SK-N-SH (cell line): ENCODE measurements around the gene SUN2. TPM values are rescaled to one million over a fixed set of nuclear protein-coding genes. Genes with fewer than 3 reads are reported as not detected.

ENCODE experiments used
- CTCF ChIA-PET: fragments of 300-600, 350-600 bp; formaldehyde crosslinking; extraction: SDS; loops from one replicate; lab custom pipeline; 2021; lab: Yijun Ruan, JAX
- POLR2A ChIA-PET: fragments of 350-600 bp; sonication (Branson Sonifier 250); formaldehyde crosslinking; extraction: SDS; loops from one replicate; lab custom pipeline; 2020; ENCODE audit warnings: antibody characterized with exemption, inconsistent platforms; lab: Yijun Ruan, JAX
- DNase-seq: peaks from one replicate; pipeline ENCODE4 v3.0.0; 2012
- H2AFZ ChIP-seq: fragments of 200-600 bp; sonication (generic); 2 replicates; pipeline ENCODE4 v1.8.1; 2016; ENCODE audit warnings: antibody characterized with exemption, mild to moderate bottlenecking, low read depth
- H3F3A ChIP-seq: fragments of 200-600 bp; sonication (generic); replicated peaks from 2 replicates; pipeline ENCODE3; 2016; ENCODE audit warnings: antibody characterized with exemption, mild to moderate bottlenecking; ENCODE audit not compliant: insufficient read depth
- H3K27ac ChIP-seq, 2 experiments: fragments of 200-500 bp in 1 of 2; fragments of 200-600 bp in 1 of 2; sonication (Bioruptor generic) in 1 of 2; sonication (generic), shearing (Covaris generic) in 1 of 2; 2 replicates each; pipeline versions ENCODE4 v1.5.1 to v1.6.1; 2014 to 2016; ENCODE audit warnings: low read depth in 2 of 2, inconsistent platforms in 1 of 2, low read length in 1 of 2, mild to moderate bottlenecking in 1 of 2, mixed read lengths in 1 of 2
- H3K27me3 ChIP-seq: fragments of 200-600 bp; sonication (generic), shearing (Covaris generic); 2 replicates; pipeline ENCODE4 v1.6.1; 2016; ENCODE audit warnings: mixed run types; ENCODE audit not compliant: insufficient read depth
- H3K36me3 ChIP-seq, 2 experiments: fragments of 200-500 bp in 1 of 2; fragments of 200-600 bp in 1 of 2; sonication (Bioruptor generic) in 1 of 2; sonication (generic) in 1 of 2; replicated peaks in 1 of 2; 2 replicates each; pipeline versions ENCODE3 to v1.5.1; 2014 to 2016; ENCODE audit warnings: low read length in 1 of 2, mild to moderate bottlenecking in 1 of 2; ENCODE audit not compliant: insufficient read depth in 2 of 2, control insufficient read depth in 1 of 2
- H3K4me1 ChIP-seq, 2 experiments: fragments of 200-500 bp in 1 of 2; fragments of 200-600 bp in 1 of 2; sonication (Bioruptor generic) in 1 of 2; sonication (generic), shearing (Covaris generic) in 1 of 2; 2 replicates each; pipeline versions ENCODE4 v1.5.1 to v1.6.1; 2014 to 2016; ENCODE audit warnings: low read depth in 1 of 2, low read length in 1 of 2, mixed run types in 1 of 2; ENCODE audit not compliant: insufficient read depth in 2 of 2, control insufficient read depth in 1 of 2
- H3K4me2 ChIP-seq: fragments of 200-600 bp; sonication (generic), shearing (Covaris generic); 2 replicates; pipeline ENCODE4 v1.6.1; 2017; ENCODE audit warnings: mixed run types
- H3K4me3 ChIP-seq, 2 experiments: fragments of 200-500 bp in 1 of 2; fragments of 200-600 bp in 1 of 2; sonication (Bioruptor generic) in 1 of 2; sonication (generic), shearing (Covaris generic) in 1 of 2; 2 replicates each; pipeline versions ENCODE4 v1.5.1 to v1.8.1; 2014 to 2016; ENCODE audit warnings: low read depth in 2 of 2, inconsistent platforms in 1 of 2, low read length in 1 of 2, mild to moderate bottlenecking in 1 of 2, mixed read lengths in 1 of 2, moderate library complexity in 1 of 2
- H3K79me2 ChIP-seq: fragments of 200-600 bp; sonication (generic); 2 replicates; pipeline ENCODE4 v1.8.1; 2017; ENCODE audit warnings: mild to moderate bottlenecking; ENCODE audit not compliant: insufficient read depth
- H3K9ac ChIP-seq: fragments of 200-600 bp; sonication (generic); 2 replicates; pipeline ENCODE4 v1.6.1; 2017; ENCODE audit warnings: mixed run types
- H3K9me2 ChIP-seq: fragments of 200-600 bp; sonication (generic); 2 replicates; pipeline ENCODE4 v1.6.1; 2017; ENCODE audit warnings: mixed run types
- H3K9me3 ChIP-seq: fragments of 200-600 bp; sonication (generic); 2 replicates; pipeline ENCODE4 v1.6.1; 2017; ENCODE audit warnings: mixed run types, mild to moderate bottlenecking, moderate library complexity
- H4K20me1 ChIP-seq: fragments of 200-600 bp; sonication (generic); 2 replicates; pipeline ENCODE4 v1.6.1; 2017; ENCODE audit warnings: mild to moderate bottlenecking, mixed run types; ENCODE audit not compliant: insufficient read depth
- CHD2 ChIP-seq: fragments of 150-350 bp; IDR thresholded peaks from 2 replicates; pipeline ENCODE4 v1.6.1; 2018; ENCODE audit warnings: low read length; ENCODE audit not compliant: partially characterized antibody
- CTCF ChIP-seq: fragments of 200-600 bp; sonication (generic); IDR thresholded peaks from 2 replicates; pipeline ENCODE4 v1.6.1; 2017; ENCODE audit warnings: antibody characterized with exemption, mild to moderate bottlenecking, moderate library complexity
- EP300 ChIP-seq, 2 experiments: IDR thresholded peaks; 2 replicates each; pipeline versions ENCODE4 v1.4.0 to v1.6.1; 2012; ENCODE audit warnings: borderline replicate concordance in 1 of 2, low read depth in 1 of 2, low read length in 1 of 2
- IRF3 ChIP-seq: fragments of 150-350 bp; IDR thresholded peaks from 2 replicates; pipeline ENCODE4 v1.6.1; 2016; ENCODE audit warnings: mild to moderate bottlenecking, low read depth, low read length
- MXI1 ChIP-seq: IDR thresholded peaks from 2 replicates; pipeline ENCODE4 v1.6.1; 2012; ENCODE audit warnings: mild to moderate bottlenecking, low read depth, low read length, improper control_type of control experiment
- PBX3 ChIP-seq: IDR thresholded peaks from 2 replicates; pipeline ENCODE4; 2012
- REST ChIP-seq: IDR thresholded peaks from 2 replicates; pipeline ENCODE4 v1.6.1; 2012; ENCODE audit warnings: mild to moderate bottlenecking, low read depth, low read length, moderate library complexity
- RFX5 ChIP-seq: IDR thresholded peaks from 2 replicates; pipeline ENCODE4 v1.6.1; 2012; ENCODE audit warnings: mild to moderate bottlenecking, improper control_type of control experiment, low read length
- TAF1 ChIP-seq: IDR thresholded peaks from 2 replicates; pipeline ENCODE4 v1.6.1; 2012; ENCODE audit warnings: low read depth, mild to moderate bottlenecking, low read length, moderate library complexity, borderline replicate concordance
- TCF12 ChIP-seq: IDR thresholded peaks from 2 replicates; pipeline ENCODE4 v1.4.0; 2012
- TEAD4 ChIP-seq: IDR thresholded peaks from 2 replicates; pipeline ENCODE4 v1.4.0; 2012; ENCODE audit warnings: mild to moderate bottlenecking, borderline replicate concordance; ENCODE audit not compliant: insufficient read depth
- USF1 ChIP-seq: IDR thresholded peaks from 2 replicates; pipeline ENCODE4 v1.4.0; 2012; ENCODE audit warnings: low read depth, borderline replicate concordance
- USF2 ChIP-seq: fragments of 150-350 bp; IDR thresholded peaks from 2 replicates; pipeline ENCODE4 v1.6.1; 2017; ENCODE audit warnings: antibody characterized with exemption, low read length, low read depth, borderline replicate concordance
- WGBS: methylation state at CpG from one replicate; pipeline ENCODE4 v1.1.6; 2017; ENCODE audit warnings: low lambda C conversion rate; 5-methylcytosine and 5-hydroxymethylcytosine counted together
- polyA plus RNA-seq, 3 experiments: library from polyadenylated mRNA; depleted of rRNA; stranded (reverse); fragments of >200 nt; gene quantifications; 2 replicates each; pipeline ENCODE4 v1.2.3, GENCODE V29; 2012

The SUN2 gene
- polyA plus RNA-seq, 1 of the 3 experiments (the other 2 are of a cell fraction) = 10.2 TPM

GRCh38 chr22:38716826-38717225 lies 39.0 kb downstream of the SUN2 start:
- H3K27me3 ChIP-seq = no peaks in the 10 kb centered on the region
- no peaks in the 10 kb centered on the region; a peak in 1 of 4 replicates for H3K4me1 ChIP-seq
- H3K27ac ChIP-seq = no peak overlapping the region
- no peaks in the 10 kb centered on the region for H4K20me1 ChIP-seq
- CTCF ChIA-PET = interaction anchor here (1.3 kb wide), 1 partner anchor 49 kb away, joined by 3 read pairs; no protein-coding TSS in a partner anchor
- no peak overlapping the region for H2AFZ ChIP-seq
- no peaks in the 10 kb centered on the region for H3K9me3 ChIP-seq
- peaks cover 37% of the 10 kb centered on the region; the same call in 1 of the 2 replicates for H3K79me2 ChIP-seq
- H3K4me2 ChIP-seq = no peak overlapping the region
- no peaks in the 10 kb centered on the region for H3K36me3 ChIP-seq
- H3K9me2 ChIP-seq = no peaks in the 10 kb centered on the region
- peaks cover 6% of the 10 kb centered on the region for H3F3A ChIP-seq
- H3K4me3 ChIP-seq = no peak overlapping the region
- 93% methylated on average over 7 of the region's 9 CpGs for WGBS
- POLR2A ChIA-PET = no interaction called here
- H3K9ac ChIP-seq = no peak overlapping the region
- TF ChIP-seq PBX3 = no peak
- TF ChIP-seq USF1 = no peak
- TF ChIP-seq TEAD4 = no peak
- TF ChIP-seq CHD2 = no peak
- no peak for TF ChIP-seq IRF3
- no peak for TF ChIP-seq CTCF
- no peak for TF ChIP-seq MXI1
- no peak for TF ChIP-seq RFX5
- no peak for TF ChIP-seq USF2
- TF ChIP-seq, all 33 proteins: peak for 0
- DNase-seq = no peak

- no peaks in the 10 kb centered on the region for H4K20me1 ChIP-seq
- no peak overlapping the region for H3K4me3 ChIP-seq
- POLR2A ChIA-PET = no interaction called here
- CTCF ChIA-PET = no interaction called here
- DNase-seq = no peak
- peaks cover 41% of the 10 kb centered on the region for H3K79me2 ChIP-seq
- H2AFZ ChIP-seq = no peak overlapping the region
- peaks cover 6% of the 10 kb centered on the region for H3F3A ChIP-seq
- H3K27ac ChIP-seq = no peak overlapping the region
- no peaks in the 10 kb centered on the region for H3K9me3 ChIP-seq
- H3K4me2 ChIP-seq = no peak overlapping the region
- H3K36me3 ChIP-seq = no peaks in the 10 kb centered on the region
- no peaks in the 10 kb centered on the region for H3K27me3 ChIP-seq
- H3K9ac ChIP-seq = no peak overlapping the region
- H3K9me2 ChIP-seq = no peaks in the 10 kb centered on the region
- 94% methylated on average over 3 of the region's 10 CpGs for WGBS
- no peaks in the 10 kb centered on the region; a peak in 1 of 4 replicates for H3K4me1 ChIP-seq
- TF ChIP-seq TCF12 (no peak), RFX5 (no peak), REST (no peak), EP300 (IDR thresholded peaks at IDR 0.05; ENCODE audit: borderline replicate concordance in 1 of 2, low read depth in 1 of 2, low read length in 1 of 2) (no peak), IRF3 (no peak), PBX3 (no peak), TAF1 (no peak)
Observed at GRCh38 chr22:38716271-38716670, 39.5 kb downstream of the SUN2 start.
